Esophagus muscularis mucosa (tissue), 4 donors: ENCODE measurements around the gene WWOX. TPM values are rescaled to one million over a fixed set of nuclear protein-coding genes. Genes with fewer than 3 reads are reported as not detected.

Experiments
- DNase-seq: peaks from one replicate; pipeline ENCODE4 v3.0.0-alpha.2; 2017; ENCODE audit errors: extremely low spot score
- H3K27ac ChIP-seq, 4 donors: fragments of 200-600 bp; sonication (generic); replicated peaks in 1 of 4; 1 replicate in 3 of 4; 2 replicates in 1 of 4; pipeline ENCODE4 v1.5.1; 2016 to 2019; ENCODE audit warnings: mild to moderate bottlenecking in 1 of 4
- H3K27me3 ChIP-seq, 4 donors: fragments of 200-600 bp; sonication (generic); one replicate each; pipeline versions ENCODE4 v1.5.1 to v1.6.0; 2016 to 2019
- H3K36me3 ChIP-seq, 4 donors: fragments of 200-600 bp; sonication (generic); one replicate each; pipeline ENCODE4 v1.5.1; 2016 to 2019
- H3K4me1 ChIP-seq, 4 donors: fragments of 200-600 bp; sonication (generic); one replicate each; pipeline ENCODE4 v1.5.1; 2016 to 2019
- H3K4me3 ChIP-seq, 4 donors: fragments of 200-600 bp; sonication (generic); 1 replicate in 2 of 4; 2 replicates in 2 of 4; pipeline ENCODE4 v1.5.1; 2016 to 2019; ENCODE audit warnings: mild to moderate bottlenecking in 4 of 4, moderate library complexity in 1 of 4
- H3K9me3 ChIP-seq, 4 donors: fragments of 200-600 bp; sonication (generic); 1 replicate in 3 of 4; 2 replicates in 1 of 4; pipeline ENCODE4 v1.5.1; 2016 to 2019
- EP300 ChIP-seq: sonication (generic); formaldehyde crosslinking; IDR thresholded peaks from one replicate; pipeline ENCODE4 v1.6.1; 2017; ENCODE audit warnings: antibody characterized with exemption
- POLR2A ChIP-seq: fragments of 450-650 bp; IDR thresholded peaks from one replicate; pipeline ENCODE4 v1.6.1; 2017; ENCODE audit warnings: antibody characterized with exemption, moderate library complexity, mild to moderate bottlenecking, low read depth
- POLR2AphosphoS5 ChIP-seq, 2 donors: sonication (generic); formaldehyde crosslinking; IDR thresholded peaks; one replicate each; pipeline ENCODE4 v1.6.1; 2017; ENCODE audit warnings: antibody characterized with exemption in 2 of 2
- WGBS: methylation state at CpG from one replicate; pipeline ENCODE4 v1.1.5; 2018; 5-methylcytosine and 5-hydroxymethylcytosine counted together
- intact Hi-C: fragments of 100-400 bp; cut with DNase I; formaldehyde crosslinking; loops from one replicate; pipeline ENCODE4 v1.15.1; 2023
- total RNA-seq, 4 donors: library from RNA; depleted of rRNA; stranded (reverse); fragments of >200 nt; gene quantifications; one replicate each; pipeline versions ENCODE4 v1.1.0 to v1.2.1, GENCODE V29; 2016
- TF ChIP-seq, protein P1 (sequence below), 3 experiments: fragments of 200-600 bp in 2 of 3; fragments of 450-650 bp in 1 of 3; sonication (generic) in 2 of 3; IDR thresholded peaks; one replicate each; pipeline ENCODE4 v1.5.1; 2017 to 2019; ENCODE audit warnings: antibody characterized with exemption in 3 of 3, mild to moderate bottlenecking in 2 of 3, moderate library complexity in 1 of 3

WWOX gene
- total RNA-seq, 4 donors from 2014 or later, result 14.4 to 27.8 (median 15.4) TPM

- intact Hi-C loops, result no loop called here
- H3K9me3 ChIP-seq, result no peaks in the 10 kb centered on the region
- 90% methylated on average over 6 of the region's 6 CpGs for WGBS
Measured at GRCh38 chr16:78298986-78299385, 199.5 kb downstream of the WWOX start.

GRCh38 chr16:78300469-78300868 is 201.0 kb downstream of the WWOX start:
- Histone ChIP-seq H3K27me3 (no peaks in the 10 kb centered on the region), H3K9me3 (no peaks in the 10 kb centered on the region), H3K4me1 (no peaks in the 10 kb centered on the region), H3K36me3 (no peaks in the 10 kb centered on the region), H3K4me3 (no peak overlapping the region), H3K27ac (no peak overlapping the region)
- TF ChIP-seq, protein P1, sequence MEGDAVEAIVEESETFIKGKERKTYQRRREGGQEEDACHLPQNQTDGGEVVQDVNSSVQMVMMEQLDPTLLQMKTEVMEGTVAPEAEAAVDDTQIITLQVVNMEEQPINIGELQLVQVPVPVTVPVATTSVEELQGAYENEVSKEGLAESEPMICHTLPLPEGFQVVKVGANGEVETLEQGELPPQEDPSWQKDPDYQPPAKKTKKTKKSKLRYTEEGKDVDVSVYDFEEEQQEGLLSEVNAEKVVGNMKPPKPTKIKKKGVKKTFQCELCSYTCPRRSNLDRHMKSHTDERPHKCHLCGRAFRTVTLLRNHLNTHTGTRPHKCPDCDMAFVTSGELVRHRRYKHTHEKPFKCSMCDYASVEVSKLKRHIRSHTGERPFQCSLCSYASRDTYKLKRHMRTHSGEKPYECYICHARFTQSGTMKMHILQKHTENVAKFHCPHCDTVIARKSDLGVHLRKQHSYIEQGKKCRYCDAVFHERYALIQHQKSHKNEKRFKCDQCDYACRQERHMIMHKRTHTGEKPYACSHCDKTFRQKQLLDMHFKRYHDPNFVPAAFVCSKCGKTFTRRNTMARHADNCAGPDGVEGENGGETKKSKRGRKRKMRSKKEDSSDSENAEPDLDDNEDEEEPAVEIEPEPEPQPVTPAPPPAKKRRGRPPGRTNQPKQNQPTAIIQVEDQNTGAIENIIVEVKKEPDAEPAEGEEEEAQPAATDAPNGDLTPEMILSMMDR (IDR thresholded peaks at IDR 0.05), result no peak
- TF ChIP-seq POLR2AphosphoS5 (IDR thresholded peaks at IDR 0.05), result no peak
- TF ChIP-seq POLR2A, result no peak
- TF ChIP-seq EP300, result no peak
- 73% methylated on average over 3 of the region's 3 CpGs for whole genome bisulfite sequencing
- intact Hi-C loops, result no loop called here
- DNase-seq, result no peak

More at GRCh38 chr16:78298986-78299385, 199.5 kb downstream of the WWOX start:
- Histone ChIP-seq H3K27me3 (no peaks in the 10 kb centered on the region), H3K27ac (no peak overlapping the region), H3K4me3 (no peak overlapping the region), H3K36me3 (no peaks in the 10 kb centered on the region), H3K4me1 (no peaks in the 10 kb centered on the region)
- no peak for DNase-seq
- TF ChIP-seq POLR2A, result no peak
- TF ChIP-seq, protein P1 (IDR thresholded peaks at IDR 0.05), result no peak
- TF ChIP-seq POLR2AphosphoS5 (IDR thresholded peaks at IDR 0.05), result no peak
- no peak for TF ChIP-seq EP300

DNA sequence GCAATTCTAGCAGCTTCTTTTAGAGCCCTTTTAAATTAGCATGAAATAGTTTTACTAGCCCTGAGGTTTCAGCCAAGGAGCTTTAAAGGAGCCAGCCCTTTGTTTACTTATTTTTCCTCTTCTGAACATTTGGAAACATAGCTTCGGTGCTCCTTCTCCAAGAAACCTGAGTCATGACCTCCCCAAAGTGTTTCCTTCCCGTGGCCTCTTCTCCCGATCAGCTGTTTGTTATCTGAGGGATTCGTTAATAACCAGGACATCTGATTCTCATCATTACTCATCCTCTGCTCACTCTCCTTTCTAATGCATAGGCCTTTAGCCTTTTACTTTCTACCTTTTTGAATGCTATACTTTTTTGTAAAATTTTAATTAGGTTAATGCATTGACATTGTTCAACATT is 204.5 kb downstream of the WWOX start:
- no peak for DNase-seq
- no peak overlapping the region for H3K4me3 ChIP-seq
- H3K36me3 ChIP-seq, result no peaks in the 10 kb centered on the region
- H3K27ac ChIP-seq, result no peak overlapping the region
- no peaks in the 10 kb centered on the region for H3K27me3 ChIP-seq
- intact Hi-C loops, result no loop called here
- H3K4me1 ChIP-seq, result no peaks in the 10 kb centered on the region
- 71% methylated on average over 4 of the region's 4 CpGs for WGBS
- H3K9me3 ChIP-seq, result no peaks in the 10 kb centered on the region
- no peak for TF ChIP-seq EP300
- no peak for TF ChIP-seq POLR2AphosphoS5 (IDR thresholded peaks at IDR 0.05)
- TF ChIP-seq, protein P1 (IDR thresholded peaks at IDR 0.05), result no peak
- TF ChIP-seq POLR2A, result no peak

DNA sequence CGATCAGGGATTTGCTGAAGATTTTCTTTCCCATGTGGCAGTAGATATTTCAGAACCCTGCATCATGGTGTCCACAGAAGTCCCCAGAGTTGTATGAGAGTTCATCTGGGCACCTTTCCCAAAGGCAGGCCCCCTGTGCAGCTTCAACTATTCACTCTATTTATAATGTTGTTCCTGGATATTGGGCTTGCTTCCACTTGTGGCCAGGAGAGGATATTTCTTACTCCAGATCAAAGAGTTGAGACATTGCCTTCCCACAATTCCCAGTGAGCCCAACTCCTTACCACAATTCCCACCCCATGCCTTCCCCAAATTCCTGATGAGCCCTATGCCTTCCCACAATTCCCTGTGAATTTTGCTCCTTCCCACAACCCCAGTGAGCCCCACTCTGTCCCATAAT is 206.9 kb downstream of the WWOX start:
- no peaks in the 10 kb centered on the region for H3K36me3 ChIP-seq
- TF ChIP-seq, protein P1 (IDR thresholded peaks at IDR 0.05), result no peak
- peaks cover 0 to 8% (median 2%) of the 10 kb centered on the region in 4 donors for H3K4me1 ChIP-seq
- no peak for DNase-seq
- no peaks in the 10 kb centered on the region for H3K9me3 ChIP-seq
- intact Hi-C loops, result no loop called here
- 89% methylated on average over 1 of the region's 1 CpG for WGBS
- H3K4me3 ChIP-seq, result no peak overlapping the region
- H3K27me3 ChIP-seq, result no peaks in the 10 kb centered on the region
- no peak overlapping the region for H3K27ac ChIP-seq

GRCh38 chr16:78307824-78308528 is 208.5 kb downstream of the WWOX start:
- H3K4me1 ChIP-seq, result peaks cover 0 to 13% (median 2%) of the 10 kb centered on the region in 4 donors
- TF ChIP-seq POLR2AphosphoS5 (IDR thresholded peaks at IDR 0.05), result no peak
- no peak for TF ChIP-seq POLR2A
- no peak for TF ChIP-seq EP300
- TF ChIP-seq, protein P1 (IDR thresholded peaks at IDR 0.05), result no peak
- H3K36me3 ChIP-seq, result no peaks in the 10 kb centered on the region
- H3K9me3 ChIP-seq, result no peaks in the 10 kb centered on the region
- H3K27me3 ChIP-seq, result no peaks in the 10 kb centered on the region
- DNase-seq, result no peak
- no peak overlapping the region for H3K4me3 ChIP-seq
- intact Hi-C loops, result no loop called here
- WGBS, result 88% methylated on average over 1 of the region's 1 CpG
- H3K27ac ChIP-seq, result no peak overlapping the region
